Thyroid gland (tissue), 4 donors: ENCODE data around the gene HESX1.

Source experiments
- POLR2A ChIP-seq, 2 donors: fragments of 450-650 bp; IDR thresholded peaks; one replicate each; pipeline ENCODE4 v1.6.1; 2017; ENCODE audit warnings: antibody characterized with exemption in 2 of 2, mild to moderate bottlenecking in 2 of 2, moderate library complexity in 1 of 2
- TF ChIP-seq, protein P1 (sequence below), 6 experiments: fragments of 200-600 bp in 3 of 6; fragments of 450-650 bp in 3 of 6; sonication (generic) in 3 of 6; IDR thresholded peaks; one replicate each; pipeline ENCODE4 v1.5.1; 2016 to 2019; ENCODE audit warnings: antibody characterized with exemption in 6 of 6, mild to moderate bottlenecking in 2 of 6, inconsistent platforms in 1 of 6, moderate library complexity in 1 of 6

DNA sequence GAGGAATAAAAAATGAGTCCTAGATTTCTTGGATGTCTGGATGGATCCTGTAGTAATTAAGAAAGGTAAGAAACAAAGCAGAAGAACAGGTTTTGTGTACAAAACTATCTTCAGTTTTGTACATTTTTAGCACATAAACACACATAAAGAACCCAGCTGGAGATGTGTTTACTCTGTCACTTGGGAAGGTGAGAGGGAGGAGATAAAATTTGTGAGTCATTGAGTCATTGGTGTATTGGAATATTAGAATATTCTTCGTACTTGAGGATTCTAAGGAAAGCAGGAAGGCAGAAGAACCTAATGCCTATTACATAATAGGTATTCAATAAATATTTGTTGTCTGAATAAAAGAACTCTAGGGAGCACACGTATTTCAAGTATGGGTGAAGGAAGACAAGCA is 45.2 kb upstream of the HESX1 start:
- TF ChIP-seq, protein P1, sequence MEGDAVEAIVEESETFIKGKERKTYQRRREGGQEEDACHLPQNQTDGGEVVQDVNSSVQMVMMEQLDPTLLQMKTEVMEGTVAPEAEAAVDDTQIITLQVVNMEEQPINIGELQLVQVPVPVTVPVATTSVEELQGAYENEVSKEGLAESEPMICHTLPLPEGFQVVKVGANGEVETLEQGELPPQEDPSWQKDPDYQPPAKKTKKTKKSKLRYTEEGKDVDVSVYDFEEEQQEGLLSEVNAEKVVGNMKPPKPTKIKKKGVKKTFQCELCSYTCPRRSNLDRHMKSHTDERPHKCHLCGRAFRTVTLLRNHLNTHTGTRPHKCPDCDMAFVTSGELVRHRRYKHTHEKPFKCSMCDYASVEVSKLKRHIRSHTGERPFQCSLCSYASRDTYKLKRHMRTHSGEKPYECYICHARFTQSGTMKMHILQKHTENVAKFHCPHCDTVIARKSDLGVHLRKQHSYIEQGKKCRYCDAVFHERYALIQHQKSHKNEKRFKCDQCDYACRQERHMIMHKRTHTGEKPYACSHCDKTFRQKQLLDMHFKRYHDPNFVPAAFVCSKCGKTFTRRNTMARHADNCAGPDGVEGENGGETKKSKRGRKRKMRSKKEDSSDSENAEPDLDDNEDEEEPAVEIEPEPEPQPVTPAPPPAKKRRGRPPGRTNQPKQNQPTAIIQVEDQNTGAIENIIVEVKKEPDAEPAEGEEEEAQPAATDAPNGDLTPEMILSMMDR (IDR thresholded peaks at IDR 0.05) = no peak
- TF ChIP-seq POLR2A (IDR thresholded peaks at IDR 0.05) = no peak
